ENCODE results near the gene SVOPL.

DNA sequence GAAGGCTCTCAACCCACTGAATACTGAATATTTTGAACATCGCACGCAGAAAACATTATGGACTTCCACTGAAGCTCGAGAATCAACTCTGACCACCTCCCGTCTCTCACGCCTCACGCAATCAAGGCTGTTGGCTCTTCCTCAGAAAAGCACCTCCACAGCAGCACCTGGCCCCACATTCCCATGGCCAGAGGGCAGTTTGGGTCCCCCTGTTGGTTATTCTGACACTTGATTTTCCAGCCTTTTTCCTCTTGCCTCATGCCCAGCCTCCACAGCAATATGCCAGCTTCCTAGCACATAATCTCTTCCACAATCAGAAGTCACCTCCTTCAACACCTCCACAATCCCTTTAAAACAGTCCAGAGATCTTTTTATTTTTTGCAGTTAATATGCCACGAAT, 55.9 kb downstream of the SVOPL start:
- TF ChIP-seq GATA2 (IDR thresholded peaks at IDR 0.05; ENCODE audit: low read depth, low read length), result no peak
- no peak for TF ChIP-seq GATA3 (IDR thresholded peaks at IDR 0.05; ENCODE audit: low read depth, low read length)
